ENCODE data around the gene TMBIM4.

TMBIM4 gene

DNA sequence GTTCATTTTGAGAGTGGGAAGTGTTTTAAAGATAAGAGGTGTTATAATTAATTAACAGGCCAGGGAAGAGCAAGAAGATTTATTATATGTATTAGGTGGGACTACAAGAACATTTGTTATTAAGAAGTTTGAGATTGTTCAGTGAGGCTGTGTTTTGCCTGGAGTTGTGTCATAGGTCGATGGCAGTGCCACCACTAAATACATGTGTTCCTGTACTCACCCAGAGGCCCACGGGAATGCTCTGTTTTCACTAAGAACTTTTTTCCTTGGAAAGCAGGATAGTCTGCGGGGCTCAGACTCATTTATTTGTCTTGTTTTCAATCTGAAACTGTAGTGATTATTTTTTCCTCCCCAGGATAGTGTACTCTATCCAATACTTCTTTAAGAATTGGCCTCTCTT, 29.3 kb upstream of the TMBIM4 start:
- no peak for TF ChIP-seq ZFX (IDR thresholded peaks at IDR 0.05)
- TF ChIP-seq, protein P1, sequence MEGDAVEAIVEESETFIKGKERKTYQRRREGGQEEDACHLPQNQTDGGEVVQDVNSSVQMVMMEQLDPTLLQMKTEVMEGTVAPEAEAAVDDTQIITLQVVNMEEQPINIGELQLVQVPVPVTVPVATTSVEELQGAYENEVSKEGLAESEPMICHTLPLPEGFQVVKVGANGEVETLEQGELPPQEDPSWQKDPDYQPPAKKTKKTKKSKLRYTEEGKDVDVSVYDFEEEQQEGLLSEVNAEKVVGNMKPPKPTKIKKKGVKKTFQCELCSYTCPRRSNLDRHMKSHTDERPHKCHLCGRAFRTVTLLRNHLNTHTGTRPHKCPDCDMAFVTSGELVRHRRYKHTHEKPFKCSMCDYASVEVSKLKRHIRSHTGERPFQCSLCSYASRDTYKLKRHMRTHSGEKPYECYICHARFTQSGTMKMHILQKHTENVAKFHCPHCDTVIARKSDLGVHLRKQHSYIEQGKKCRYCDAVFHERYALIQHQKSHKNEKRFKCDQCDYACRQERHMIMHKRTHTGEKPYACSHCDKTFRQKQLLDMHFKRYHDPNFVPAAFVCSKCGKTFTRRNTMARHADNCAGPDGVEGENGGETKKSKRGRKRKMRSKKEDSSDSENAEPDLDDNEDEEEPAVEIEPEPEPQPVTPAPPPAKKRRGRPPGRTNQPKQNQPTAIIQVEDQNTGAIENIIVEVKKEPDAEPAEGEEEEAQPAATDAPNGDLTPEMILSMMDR (conservative IDR thresholded peaks at IDR 0.05), result no peak
- no peak overlapping the region for H3K27ac ChIP-seq

DNA sequence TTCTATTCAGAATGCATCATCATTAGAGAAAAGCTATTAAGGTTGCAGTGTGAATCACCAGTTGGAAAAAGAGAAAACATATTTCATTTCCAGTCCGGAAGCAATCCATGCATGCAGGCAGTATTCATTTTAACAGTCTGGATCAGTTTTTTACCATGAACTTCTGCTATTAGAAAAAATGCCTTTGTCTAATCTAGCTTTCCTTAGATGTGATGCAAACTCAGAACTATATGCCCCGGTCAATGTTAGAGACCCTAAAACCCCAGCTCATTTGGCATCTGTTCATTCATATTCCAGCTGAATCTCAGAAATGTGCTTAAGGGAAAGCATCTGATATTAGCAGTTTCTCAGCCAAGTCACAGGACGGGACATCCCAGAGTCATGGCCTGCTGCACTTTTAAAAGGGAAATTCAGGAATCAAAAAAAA, 27.7 kb upstream of the TMBIM4 start:
- no peak for TF ChIP-seq ZFX (IDR thresholded peaks at IDR 0.05)
- TF ChIP-seq, protein P1 (conservative IDR thresholded peaks at IDR 0.05), result no peak
- no peak overlapping the region for H3K27ac ChIP-seq

DNA sequence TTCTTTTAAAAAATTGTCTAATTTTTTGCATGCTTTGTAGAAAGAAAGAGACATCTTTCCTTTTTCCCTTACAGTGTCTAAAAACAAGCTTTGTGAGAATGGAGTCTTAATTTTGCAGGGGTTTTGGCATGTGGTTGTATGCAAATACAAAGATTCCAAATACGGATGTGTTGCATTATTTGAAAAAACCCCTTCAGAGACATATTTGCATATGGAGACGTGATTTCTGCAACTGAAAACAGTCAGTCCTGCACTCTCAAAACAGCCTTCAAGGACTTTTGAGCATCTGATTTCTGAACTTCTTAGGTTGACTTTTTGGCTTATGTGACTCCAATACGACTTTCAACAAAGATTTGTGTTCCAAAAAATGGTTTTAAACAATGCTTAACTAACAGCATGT, 27.0 kb upstream of the TMBIM4 start:
- TF ChIP-seq, protein P1 (conservative IDR thresholded peaks at IDR 0.05), result no peak
- TF ChIP-seq ZFX (IDR thresholded peaks at IDR 0.05), result no peak
- H3K27ac ChIP-seq, result no peak overlapping the region

DNA sequence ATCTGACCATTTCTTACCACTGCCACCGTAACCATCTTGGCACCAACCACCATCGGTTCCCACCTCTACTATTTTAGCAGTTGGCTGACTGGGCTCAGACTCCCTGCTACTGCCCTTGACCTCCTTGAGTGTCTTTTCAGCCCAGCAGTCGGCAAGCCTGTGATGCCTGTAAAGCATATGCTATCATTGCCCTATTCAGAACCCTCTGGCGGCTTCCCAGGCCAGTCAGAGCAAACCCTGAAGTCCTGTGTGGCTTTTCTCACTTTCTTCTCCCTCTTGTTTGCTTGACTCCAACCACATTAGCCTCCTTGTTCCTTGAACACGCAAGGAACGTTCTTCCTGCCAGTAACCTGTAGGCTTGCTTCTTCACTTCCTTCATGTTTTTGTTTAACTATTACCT, 25.4 kb upstream of the TMBIM4 start:
- TF ChIP-seq ZFX (IDR thresholded peaks at IDR 0.05), result no peak
- TF ChIP-seq, protein P1 (conservative IDR thresholded peaks at IDR 0.05), result no peak
- H3K27ac ChIP-seq, result no peak overlapping the region

DNA sequence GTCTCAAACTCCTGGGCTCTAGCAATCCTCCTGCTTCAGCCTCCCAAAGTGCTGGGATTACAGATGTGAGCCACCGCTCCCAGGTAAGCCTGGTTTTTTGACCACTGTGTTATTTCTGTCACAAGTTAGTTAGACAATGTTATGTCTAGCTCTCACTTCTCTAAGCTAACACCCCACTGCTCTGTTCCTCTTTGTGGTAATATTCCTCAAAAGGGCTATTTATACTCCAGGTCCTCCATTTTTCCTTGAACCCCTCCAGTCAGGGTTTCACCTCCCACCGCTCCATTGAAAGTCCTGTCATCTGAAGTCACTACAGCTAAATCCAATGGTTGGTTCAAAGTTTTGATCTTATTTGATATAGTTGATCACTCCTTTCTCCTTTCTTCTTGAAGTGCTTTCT, 24.3 kb upstream of the TMBIM4 start:
- no peak overlapping the region for H3K27ac ChIP-seq
- TF ChIP-seq, protein P1 (conservative IDR thresholded peaks at IDR 0.05), result no peak
- TF ChIP-seq ZFX (IDR thresholded peaks at IDR 0.05), result no peak

DNA sequence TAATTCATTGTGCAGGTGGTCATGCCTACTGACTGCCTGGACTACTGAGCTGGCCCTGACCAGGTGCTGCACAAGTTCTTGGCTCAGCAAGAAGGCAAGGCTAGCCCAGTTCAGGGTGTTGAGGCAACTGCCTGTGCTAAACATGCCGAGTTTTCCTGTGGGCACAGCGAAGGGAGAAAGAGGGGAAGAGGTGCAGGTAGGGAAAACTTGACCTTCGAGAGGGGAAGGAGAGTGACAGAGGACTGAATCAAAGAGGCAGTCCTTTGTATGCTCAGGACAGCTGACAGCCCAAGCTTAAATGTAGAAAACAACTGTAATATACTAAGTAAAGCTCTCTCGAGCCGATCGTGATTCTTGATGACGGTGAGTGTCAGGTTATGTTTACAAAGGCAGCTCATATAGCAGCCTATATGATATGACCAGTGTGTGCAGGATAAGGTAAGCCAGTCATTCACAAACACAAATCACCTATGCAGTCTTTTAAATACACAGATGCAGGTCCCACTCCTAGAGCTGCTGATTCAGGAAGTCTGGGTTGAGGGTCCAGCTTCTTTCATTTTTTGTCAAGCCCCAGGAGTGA, 21.8 kb upstream of the TMBIM4 start:
- no peak for TF ChIP-seq ZFX (IDR thresholded peaks at IDR 0.05)
- H3K27ac ChIP-seq, result no peak overlapping the region

DNA sequence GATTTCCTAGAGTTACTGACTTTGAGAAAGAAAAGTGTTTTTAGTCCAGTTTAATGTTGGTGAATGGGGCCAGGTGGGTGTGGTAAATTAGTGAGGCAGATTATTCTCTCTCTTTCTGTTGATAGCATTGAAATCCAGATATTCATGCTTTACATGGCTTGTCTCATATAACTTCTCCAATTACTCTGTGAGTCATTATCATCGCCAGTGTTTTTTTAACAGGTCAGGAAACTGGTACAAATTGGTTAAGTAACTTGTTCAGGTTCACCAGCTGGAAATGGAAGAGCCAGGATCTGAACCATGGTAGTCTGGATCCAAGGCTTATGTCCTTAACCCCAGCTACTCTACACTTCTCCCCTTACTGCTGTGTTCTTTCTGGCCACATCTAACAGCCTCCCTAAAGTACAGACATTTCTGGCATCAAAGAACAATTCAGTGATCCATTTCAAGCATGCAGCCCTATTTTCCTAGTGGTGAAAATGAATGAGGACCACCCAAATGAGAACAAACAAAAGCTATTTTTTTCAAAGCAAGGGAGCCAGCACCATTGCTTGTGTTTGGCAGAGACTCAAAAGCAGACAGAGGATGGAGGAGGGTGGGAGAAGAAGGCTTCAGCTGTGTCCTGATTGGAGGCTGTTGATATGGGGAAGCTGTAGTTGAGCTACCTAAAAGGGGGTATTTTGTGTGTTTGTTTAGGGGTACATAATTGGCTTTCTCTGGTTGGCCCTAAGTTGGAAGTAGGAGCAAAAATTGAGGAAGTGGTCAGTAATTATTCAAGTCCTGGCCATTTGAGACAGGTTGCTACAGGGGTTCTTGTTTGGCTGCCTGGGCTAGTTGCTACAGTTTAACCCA, 20.9 kb upstream of the TMBIM4 start:
- TF ChIP-seq, protein P1 (conservative IDR thresholded peaks at IDR 0.05), result no peak
- no peak for TF ChIP-seq ZFX (IDR thresholded peaks at IDR 0.05)
- H3K27ac ChIP-seq, result no peak overlapping the region

All from C4-2B (cell line).